Fibroblast of villous mesenchyme (primary cell): ENCODE results near the gene NPDC1. TPM values are rescaled to one million over a fixed set of nuclear protein-coding genes. Genes with fewer than 3 reads are reported as not detected.
"Not testable (repeated sequence)": the region's sequence is repeated elsewhere in the genome, so short reads cannot be mapped to it uniquely, and the experiment has no call there.

Source experiments
- DNase-seq: peaks from one replicate; pipeline ENCODE4 v3.0.0-alpha.2; 2010; ENCODE audit warnings: low read depth
- H3K4me3 ChIP-seq: 2 replicates; pipeline ENCODE4 v1.5.1; 2011; ENCODE audit warnings: low read depth, mild to moderate bottlenecking, low read length
- CTCF ChIP-seq: IDR thresholded peaks from 2 replicates; pipeline ENCODE4 v1.5.1; 2012; ENCODE audit warnings: low read depth, mild to moderate bottlenecking, low read length; ENCODE audit not compliant: insufficient read depth
- total RNA-seq: library from RNA; depleted of rRNA; stranded (reverse); fragments of >200 nt; gene quantifications from 2 replicates; pipeline ENCODE4 v1.2.3, GENCODE V29; 2012

Gene NPDC1
- total RNA-seq, 1 donor = 13.0 TPM

DNA sequence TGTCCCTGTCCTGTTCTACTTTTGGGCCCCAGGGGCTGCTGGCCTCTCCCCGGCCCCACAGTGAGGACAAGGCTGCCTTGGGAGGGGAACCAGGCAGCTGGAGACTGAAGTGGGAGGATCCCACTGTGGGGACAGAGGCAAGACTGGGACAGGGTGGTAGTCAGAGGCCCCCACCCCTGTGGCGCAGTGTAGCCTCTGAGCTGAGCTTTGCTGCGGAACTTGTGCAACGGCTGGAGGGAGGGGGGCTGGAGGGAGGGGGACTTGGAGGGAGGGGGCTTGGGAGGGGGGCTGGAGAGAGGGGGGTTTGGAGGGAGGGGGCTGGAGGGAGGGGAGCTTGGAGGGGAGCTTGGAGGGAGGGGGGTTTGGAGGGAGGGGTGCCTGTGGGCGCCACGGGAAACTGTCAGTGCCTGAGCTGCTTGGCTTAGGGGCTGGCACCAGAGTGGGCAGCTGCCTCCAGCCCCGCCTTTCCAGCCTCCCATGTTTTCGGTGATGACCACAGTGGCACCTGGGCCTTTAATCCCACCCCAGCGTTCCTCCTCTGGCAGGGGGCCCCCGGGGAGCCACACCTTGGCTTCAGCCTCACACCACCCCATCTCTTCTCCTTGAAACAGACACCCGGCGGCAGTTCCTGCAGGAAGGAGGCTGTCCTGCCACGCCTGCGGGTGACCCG, 11.8 kb downstream of the NPDC1 start:
- H3K4me3 ChIP-seq = no peak overlapping the region
- no peak for DNase-seq
- no peak for TF ChIP-seq CTCF

DNA sequence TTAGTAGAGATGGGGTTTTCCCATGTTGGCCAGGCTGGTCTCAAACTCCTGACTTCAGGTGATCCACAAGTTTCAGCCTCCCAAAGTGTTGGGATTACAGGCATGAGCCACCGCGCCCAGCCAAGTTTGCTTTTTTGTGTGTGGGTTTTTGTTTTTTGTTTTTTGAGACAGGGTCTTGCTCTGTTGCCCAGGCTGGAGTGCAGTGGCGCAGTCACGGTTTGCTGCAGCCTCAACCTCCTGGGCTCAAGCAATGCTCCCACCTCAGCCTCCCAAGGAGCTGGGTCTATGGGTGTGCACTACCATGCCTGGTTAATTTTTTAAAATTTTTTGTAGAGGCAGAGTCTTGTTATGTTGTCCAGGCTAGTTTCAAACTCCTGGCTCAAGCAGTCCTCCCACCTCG, 12.5 kb downstream of the NPDC1 start:
- H3K4me3 ChIP-seq, DNase-seq: not testable (repeated sequence)

- DNase-seq = no peak
- TF ChIP-seq CTCF = no peak
- no peak overlapping the region for H3K4me3 ChIP-seq
Observed at GRCh38 chr9:137032858-137033257, 13.1 kb downstream of the NPDC1 start.

GRCh38 chr9:137031904-137032640, 13.9 kb downstream of the NPDC1 start, which contains the start of gene FUT7:
TSS of gene FUT7 (minus strand) at chr9:137032088. CDS start at chr9:137031991, 97 bp downstream.
- no peak within 1 kb of the TSS for H3K4me3 ChIP-seq
- no peak for DNase-seq
- no peak for TF ChIP-seq CTCF

DNA sequence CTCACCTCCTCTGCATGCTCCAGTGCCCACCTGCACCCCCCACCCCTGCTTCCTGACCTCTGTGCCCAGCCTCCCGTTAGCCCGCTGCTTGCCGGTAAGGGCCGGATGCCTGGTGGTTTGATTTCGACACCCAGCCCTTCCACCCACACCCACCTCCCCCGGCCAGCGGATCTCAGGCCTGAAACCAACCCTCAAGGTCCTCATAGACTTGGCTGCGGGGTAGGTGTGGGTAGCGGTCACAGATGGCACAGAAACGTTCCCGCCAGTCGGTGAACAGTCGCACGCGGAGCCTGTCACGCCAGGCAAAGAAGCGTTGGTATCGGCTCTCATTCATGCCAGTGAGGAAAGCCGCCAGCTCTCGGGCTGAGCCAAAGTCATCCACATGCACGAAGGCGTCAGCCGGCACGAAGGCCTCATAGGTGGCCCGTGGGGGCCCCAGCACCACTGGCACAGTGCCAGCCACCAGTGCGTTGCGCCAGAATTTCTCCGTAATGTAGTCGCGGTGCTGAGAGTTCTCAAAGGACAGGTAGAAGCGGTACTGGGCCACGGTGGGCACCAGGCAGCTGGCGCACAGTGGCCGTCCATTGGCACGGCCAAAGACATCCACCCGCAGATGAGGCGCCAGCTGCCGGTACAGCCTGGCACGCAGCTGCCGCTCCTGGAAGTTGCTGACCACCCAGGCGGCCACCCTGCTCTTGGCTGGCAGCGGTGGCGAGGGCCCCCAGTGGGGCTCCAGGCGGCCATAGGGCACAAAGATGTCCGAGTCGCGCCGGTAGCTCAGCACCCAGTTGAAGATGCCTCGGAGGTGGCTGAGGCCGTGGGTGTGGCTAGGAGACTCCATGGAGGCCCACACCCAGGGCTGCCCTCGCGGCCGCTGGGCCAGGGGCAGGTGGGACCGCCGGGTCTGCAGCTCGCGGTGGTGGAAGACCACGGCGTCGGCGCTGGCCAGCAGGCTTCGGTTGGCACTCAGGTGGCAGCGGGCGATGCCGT, 15.1 kb downstream of the NPDC1 start:
- TF ChIP-seq CTCF = no peak
- no peak for DNase-seq
- H3K4me3 ChIP-seq = no peak overlapping the region

GRCh38 chr9:137030006-137030405, 16.0 kb downstream of the NPDC1 start:
- TF ChIP-seq CTCF = no peak
- DNase-seq = no peak

More at GRCh38 chr9:137030006-137030405, 16.0 kb downstream of the NPDC1 start:
- H3K4me3 ChIP-seq = no peak overlapping the region
